Right cardiac atrium (tissue), 5 donors: Measurements from ENCODE around the gene EPS8. TPM values are rescaled to one million over a fixed set of nuclear protein-coding genes. Genes with fewer than 3 reads are reported as not detected.
"Not testable (repeated sequence)": the region's sequence is repeated elsewhere in the genome, so short reads cannot be mapped to it uniquely, and the experiment has no call there.

Source experiments
- ATAC-seq, 2 donors: fragments of 200-7000 bp; cut with Tn5 transposase; one replicate each; pipeline versions ENCODE4 v1.8.0 to v1.9.1; 2020; ENCODE audit warnings: moderate library complexity in 2 of 2, mild to moderate bottlenecking in 1 of 2
- DNase-seq, 3 donors: peaks; one replicate each; pipeline ENCODE4 v3.0.0-alpha.2; 2020
- H3K27ac ChIP-seq: one replicate; pipeline ENCODE4 v1.5.1; 2013; ENCODE audit warnings: mild to moderate bottlenecking, low read length, control low read depth, moderate library complexity
- H3K27me3 ChIP-seq: one replicate; pipeline ENCODE4 v1.6.1; 2013; ENCODE audit not compliant: control insufficient read depth, insufficient read depth
- H3K4me1 ChIP-seq: one replicate; pipeline ENCODE4 v1.6.1; 2013; ENCODE audit warnings: low read length; ENCODE audit not compliant: control insufficient read depth, insufficient read depth
- H3K4me3 ChIP-seq: one replicate; pipeline ENCODE4 v1.5.1; 2013; ENCODE audit warnings: low read length, control low read depth
- H3K9me3 ChIP-seq: one replicate; pipeline ENCODE4 v1.6.1; 2013; ENCODE audit warnings: low read length; ENCODE audit not compliant: control insufficient read depth
- WGBS: extraction: QIAGEN DNeasy Blood & Tissue Kit; methylation state at CpG from one replicate; pipeline ENCODE4 v1.1.7; 2013; 5-methylcytosine and 5-hydroxymethylcytosine counted together
- intact Hi-C, 4 donors: fragments of 100-400 bp; cut with DNase I; formaldehyde crosslinking; loops; one replicate each; pipeline versions ENCODE4 v1.11.0 to v1.14.0; 2022 to 2023
- polyA plus RNA-seq: library from polyadenylated mRNA; stranded (reverse); fragments of 200-250 nt; gene quantifications from one replicate; pipeline ENCODE4 v1.2.3, GENCODE V29; 2013
- total RNA-seq, 4 donors: library from RNA; stranded (reverse); fragmentation: NEBNext Ultra II Directional; extraction: Animal tissue kit (Norgen Biotek cat#: 25700); gene quantifications; one replicate each; pipeline ENCODE4 v1.2.1, GENCODE V29; 2021
- donor health status: healthy with polysubstance abuse.
- donor health status: DM: no; HTN: yes; CAD: no.
- donor health status: DM: no; HTN: no; CAD: no.
- donor health status: DM: no; HTN: yes; CAD: no; lungs with severe emphysema.
- donor health status: DM: yes; HTN: yes; CAD: no.

EPS8 gene
- total and polyA plus RNA-seq, 5 donors: 18.6 to 39.7 (median 29.8) TPM

- no peak overlapping the region for H3K27ac ChIP-seq
- H3K9me3 ChIP-seq: no peaks in the 10 kb centered on the region
- intact Hi-C loops: no loop called here
- no peaks in the 10 kb centered on the region for H3K27me3 ChIP-seq
- no peak for DNase-seq
- ATAC-seq: peak; percentile 50 to 70
- WGBS: 95% methylated on average over 7 of the region's 7 CpGs
- no peak overlapping the region for H3K4me3 ChIP-seq
- peaks cover 4% of the 10 kb centered on the region for H3K4me1 ChIP-seq
Observed at GRCh38 chr12:15757553-15758255, 31.5 kb downstream of the EPS8 start.

- Histone ChIP-seq H3K4me1 (peaks cover 4% of the 10 kb centered on the region), H3K27ac (no peak overlapping the region), H3K9me3 (no peaks in the 10 kb centered on the region), H3K4me3 (no peak overlapping the region), H3K27me3 (no peaks in the 10 kb centered on the region)
- ATAC-seq (no peak), DNase-seq (no peak)
- 56% methylated on average over 1 of the region's 1 CpG for WGBS
- intact Hi-C loops: no loop called here
Observed at GRCh38 chr12:15756822-15757221, 32.4 kb downstream of the EPS8 start.

GRCh38 chr12:15754233-15754632 is 35.0 kb downstream of the EPS8 start:
- intact Hi-C loops: no loop called here
- no peak overlapping the region for H3K27ac ChIP-seq
- WGBS: 56% methylated on average over 2 of the region's 2 CpGs

GRCh38 chr12:15752785-15753184 is 36.4 kb downstream of the EPS8 start:
- ATAC-seq: no peak
- peaks cover 1% of the 10 kb centered on the region for H3K4me1 ChIP-seq
- intact Hi-C loops: no loop called here

More at GRCh38 chr12:15754233-15754632, 35.0 kb downstream of the EPS8 start:
- ATAC-seq (peak in 1 of 2 donors; percentile 44), DNase-seq (no peak)
- H3K9me3 ChIP-seq: no peaks in the 10 kb centered on the region
- no peaks in the 10 kb centered on the region for H3K27me3 ChIP-seq
- no peak overlapping the region for H3K4me3 ChIP-seq
- H3K4me1 ChIP-seq: peaks cover 4% of the 10 kb centered on the region

GRCh38 chr12:15751741-15752140 is 37.4 kb downstream of the EPS8 start:
- no peak for ATAC-seq
- no peak overlapping the region for H3K27ac ChIP-seq
- no peaks in the 10 kb centered on the region for H3K9me3 ChIP-seq
- no peaks in the 10 kb centered on the region for H3K4me1 ChIP-seq
- H3K4me3 ChIP-seq: no peak overlapping the region
- no peak for DNase-seq
- intact Hi-C loops: no loop called here
- 81% methylated on average over 2 of the region's 2 CpGs for WGBS
- no peaks in the 10 kb centered on the region for H3K27me3 ChIP-seq

More at GRCh38 chr12:15752785-15753184, 36.4 kb downstream of the EPS8 start:
- no peak for DNase-seq
- Histone ChIP-seq H3K27me3 (no peaks in the 10 kb centered on the region), H3K27ac (no peak overlapping the region), H3K9me3 (no peaks in the 10 kb centered on the region), H3K4me3 (no peak overlapping the region)

- Histone ChIP-seq H3K27ac (no peak overlapping the region), H3K4me3 (no peak overlapping the region), H3K4me1 (no peaks in the 10 kb centered on the region), H3K27me3 (no peaks in the 10 kb centered on the region), H3K9me3 (no peaks in the 10 kb centered on the region)
- 45% methylated on average over 4 of the region's 4 CpGs for WGBS
- no peak for ATAC-seq
- intact Hi-C loops: no loop called here
- no peak for DNase-seq
Observed at GRCh38 chr12:15749937-15750336, 39.3 kb downstream of the EPS8 start.

- intact Hi-C loops, ATAC-seq, H3K9me3 ChIP-seq, DNase-seq, H3K4me1 ChIP-seq, H3K27me3 ChIP-seq, H3K4me3 ChIP-seq, H3K27ac ChIP-seq: not testable (repeated sequence)
- 95% methylated on average over 3 of the region's 3 CpGs for WGBS
Observed at GRCh38 chr12:15741870-15742269, 47.3 kb downstream of the EPS8 start.

- no peaks in the 10 kb centered on the region for H3K4me1 ChIP-seq
- intact Hi-C loops: no loop called here
- ATAC-seq: no peak
- H3K9me3 ChIP-seq: no peaks in the 10 kb centered on the region
- DNase-seq: no peak
- H3K27me3 ChIP-seq: no peaks in the 10 kb centered on the region
- no peak overlapping the region for H3K27ac ChIP-seq
- WGBS: 92% methylated on average over 2 of the region's 2 CpGs
- H3K4me3 ChIP-seq: no peak overlapping the region
Observed at GRCh38 chr12:15741082-15741481, 48.1 kb downstream of the EPS8 start.

GRCh38 chr12:15740389-15740788 is 48.8 kb downstream of the EPS8 start:
- H3K27ac ChIP-seq, intact Hi-C loops, H3K9me3 ChIP-seq, ATAC-seq, DNase-seq, H3K4me3 ChIP-seq, H3K27me3 ChIP-seq, H3K4me1 ChIP-seq: not testable (repeated sequence)
- 94% methylated on average over 5 of the region's 5 CpGs for WGBS

GRCh38 chr12:15738438-15739015 is 50.7 kb downstream of the EPS8 start:
- intact Hi-C loops: no loop called here
- ATAC-seq: no peak

GRCh38 chr12:15735837-15736615 is 53.2 kb downstream of the EPS8 start:
- Histone ChIP-seq H3K4me1 (no peaks in the 10 kb centered on the region), H3K27me3 (no peaks in the 10 kb centered on the region), H3K9me3 (no peaks in the 10 kb centered on the region), H3K4me3 (no peak overlapping the region), H3K27ac (no peak overlapping the region)
- intact Hi-C loops: no loop called here
- WGBS: 95% methylated on average over 5 of the region's 5 CpGs
- ATAC-seq: peak in 1 of 2 donors; percentile 31
- no peak for DNase-seq

More at GRCh38 chr12:15738438-15739015, 50.7 kb downstream of the EPS8 start:
- H3K27me3 ChIP-seq: no peaks in the 10 kb centered on the region
- H3K9me3 ChIP-seq: no peaks in the 10 kb centered on the region
- H3K27ac ChIP-seq: no peak overlapping the region
- 89% methylated on average over 3 of the region's 3 CpGs for WGBS
- DNase-seq: no peak
- no peak overlapping the region for H3K4me3 ChIP-seq
- H3K4me1 ChIP-seq: no peaks in the 10 kb centered on the region
